SK-N-SH (cell line): ENCODE results near the gene TUBA8. TPM values are rescaled to one million over a fixed set of nuclear protein-coding genes. Genes with fewer than 3 reads are reported as not detected.

Experiments
- CTCF ChIA-PET: fragments of 300-600, 350-600 bp; formaldehyde crosslinking; extraction: SDS; loops from one replicate; lab custom pipeline; 2021; lab: Yijun Ruan, JAX
- POLR2A ChIA-PET: fragments of 350-600 bp; sonication (Branson Sonifier 250); formaldehyde crosslinking; extraction: SDS; loops from one replicate; lab custom pipeline; 2020; ENCODE audit warnings: antibody characterized with exemption, inconsistent platforms; lab: Yijun Ruan, JAX
- DNase-seq: peaks from one replicate; pipeline ENCODE4 v3.0.0; 2012
- H2AFZ ChIP-seq: fragments of 200-600 bp; sonication (generic); 2 replicates; pipeline ENCODE4 v1.8.1; 2016; ENCODE audit warnings: antibody characterized with exemption, mild to moderate bottlenecking, low read depth
- H3F3A ChIP-seq: fragments of 200-600 bp; sonication (generic); replicated peaks from 2 replicates; pipeline ENCODE3; 2016; ENCODE audit warnings: antibody characterized with exemption, mild to moderate bottlenecking; ENCODE audit not compliant: insufficient read depth
- H3K27ac ChIP-seq, 2 experiments: fragments of 200-500 bp in 1 of 2; fragments of 200-600 bp in 1 of 2; sonication (Bioruptor generic) in 1 of 2; sonication (generic), shearing (Covaris generic) in 1 of 2; 2 replicates each; pipeline versions ENCODE4 v1.5.1 to v1.6.1; 2014 to 2016; ENCODE audit warnings: low read depth in 2 of 2, inconsistent platforms in 1 of 2, low read length in 1 of 2, mild to moderate bottlenecking in 1 of 2, mixed read lengths in 1 of 2
- H3K27me3 ChIP-seq: fragments of 200-600 bp; sonication (generic), shearing (Covaris generic); 2 replicates; pipeline ENCODE4 v1.6.1; 2016; ENCODE audit warnings: mixed run types; ENCODE audit not compliant: insufficient read depth
- H3K36me3 ChIP-seq, 2 experiments: fragments of 200-500 bp in 1 of 2; fragments of 200-600 bp in 1 of 2; sonication (Bioruptor generic) in 1 of 2; sonication (generic) in 1 of 2; replicated peaks in 1 of 2; 2 replicates each; pipeline versions ENCODE3 to v1.5.1; 2014 to 2016; ENCODE audit warnings: low read length in 1 of 2, mild to moderate bottlenecking in 1 of 2; ENCODE audit not compliant: insufficient read depth in 2 of 2, control insufficient read depth in 1 of 2
- H3K4me1 ChIP-seq, 2 experiments: fragments of 200-500 bp in 1 of 2; fragments of 200-600 bp in 1 of 2; sonication (Bioruptor generic) in 1 of 2; sonication (generic), shearing (Covaris generic) in 1 of 2; 2 replicates each; pipeline versions ENCODE4 v1.5.1 to v1.6.1; 2014 to 2016; ENCODE audit warnings: low read depth in 1 of 2, low read length in 1 of 2, mixed run types in 1 of 2; ENCODE audit not compliant: insufficient read depth in 2 of 2, control insufficient read depth in 1 of 2
- H3K4me2 ChIP-seq: fragments of 200-600 bp; sonication (generic), shearing (Covaris generic); 2 replicates; pipeline ENCODE4 v1.6.1; 2017; ENCODE audit warnings: mixed run types
- H3K4me3 ChIP-seq, 2 experiments: fragments of 200-500 bp in 1 of 2; fragments of 200-600 bp in 1 of 2; sonication (Bioruptor generic) in 1 of 2; sonication (generic), shearing (Covaris generic) in 1 of 2; 2 replicates each; pipeline versions ENCODE4 v1.5.1 to v1.8.1; 2014 to 2016; ENCODE audit warnings: low read depth in 2 of 2, inconsistent platforms in 1 of 2, low read length in 1 of 2, mild to moderate bottlenecking in 1 of 2, mixed read lengths in 1 of 2, moderate library complexity in 1 of 2
- H3K79me2 ChIP-seq: fragments of 200-600 bp; sonication (generic); 2 replicates; pipeline ENCODE4 v1.8.1; 2017; ENCODE audit warnings: mild to moderate bottlenecking; ENCODE audit not compliant: insufficient read depth
- H3K9ac ChIP-seq: fragments of 200-600 bp; sonication (generic); 2 replicates; pipeline ENCODE4 v1.6.1; 2017; ENCODE audit warnings: mixed run types
- H3K9me2 ChIP-seq: fragments of 200-600 bp; sonication (generic); 2 replicates; pipeline ENCODE4 v1.6.1; 2017; ENCODE audit warnings: mixed run types
- H3K9me3 ChIP-seq: fragments of 200-600 bp; sonication (generic); 2 replicates; pipeline ENCODE4 v1.6.1; 2017; ENCODE audit warnings: mixed run types, mild to moderate bottlenecking, moderate library complexity
- H4K20me1 ChIP-seq: fragments of 200-600 bp; sonication (generic); 2 replicates; pipeline ENCODE4 v1.6.1; 2017; ENCODE audit warnings: mild to moderate bottlenecking, mixed run types; ENCODE audit not compliant: insufficient read depth
- FOXM1 ChIP-seq: IDR thresholded peaks from 2 replicates; pipeline ENCODE4 v1.4.0; 2012; ENCODE audit warnings: low read depth, mild to moderate bottlenecking
- JUND ChIP-seq: IDR thresholded peaks from 2 replicates; pipeline ENCODE4 v1.4.0; 2012
- MEF2A ChIP-seq: IDR thresholded peaks from 2 replicates; pipeline ENCODE4 v1.4.0; 2012; ENCODE audit warnings: low read depth, borderline replicate concordance
- MXI1 ChIP-seq: IDR thresholded peaks from 2 replicates; pipeline ENCODE4 v1.6.1; 2012; ENCODE audit warnings: mild to moderate bottlenecking, low read depth, low read length, improper control_type of control experiment
- NFIC ChIP-seq: IDR thresholded peaks from 2 replicates; pipeline ENCODE4 v1.4.0; 2012; ENCODE audit warnings: borderline replicate concordance
- NRF1 ChIP-seq: IDR thresholded peaks from 2 replicates; pipeline ENCODE4 v1.6.1; 2012; ENCODE audit warnings: low read depth, mild to moderate bottlenecking, low read length
- POLR2AphosphoS5 ChIP-seq: IDR thresholded peaks from 2 replicates; pipeline ENCODE4 v1.6.1; 2012; ENCODE audit warnings: low read depth, low read length
- RAD21 ChIP-seq: IDR thresholded peaks from 2 replicates; pipeline ENCODE4 v1.6.1; 2012; ENCODE audit warnings: mild to moderate bottlenecking, low read length
- TEAD4 ChIP-seq: IDR thresholded peaks from 2 replicates; pipeline ENCODE4 v1.4.0; 2012; ENCODE audit warnings: mild to moderate bottlenecking, borderline replicate concordance; ENCODE audit not compliant: insufficient read depth
- YY1 ChIP-seq: IDR thresholded peaks from 2 replicates; pipeline ENCODE4 v1.4.0; 2012; ENCODE audit warnings: low read depth, mild to moderate bottlenecking
- ZBTB33 ChIP-seq: IDR thresholded peaks from 2 replicates; pipeline ENCODE4 v1.4.0; 2012; ENCODE audit warnings: low read depth, borderline replicate concordance
- WGBS: methylation state at CpG from one replicate; pipeline ENCODE4 v1.1.6; 2017; ENCODE audit warnings: low lambda C conversion rate; 5-methylcytosine and 5-hydroxymethylcytosine counted together
- polyA plus RNA-seq, 3 experiments: library from polyadenylated mRNA; depleted of rRNA; stranded (reverse); fragments of >200 nt; gene quantifications; 2 replicates each; pipeline ENCODE4 v1.2.3, GENCODE V29; 2012
- TF ChIP-seq, protein P1 (sequence below): fragments of 150-350 bp; IDR thresholded peaks from 2 replicates; pipeline ENCODE4 v1.6.1; 2017; ENCODE audit warnings: antibody characterized with exemption, low read length, low read depth, borderline replicate concordance
- TF ChIP-seq, protein P2 (sequence below): IDR thresholded peaks from 2 replicates; pipeline ENCODE4 v1.6.1; 2012; ENCODE audit warnings: mild to moderate bottlenecking, low read depth, low read length, moderate library complexity
- TF ChIP-seq, protein P3 (sequence below): IDR thresholded peaks from 2 replicates; pipeline ENCODE4 v1.4.0; 2012; ENCODE audit warnings: low read depth, borderline replicate concordance

TUBA8 gene
- polyA plus RNA-seq, 1 of the 3 experiments (the other 2 are of a cell fraction) = 1.7 TPM

DNA sequence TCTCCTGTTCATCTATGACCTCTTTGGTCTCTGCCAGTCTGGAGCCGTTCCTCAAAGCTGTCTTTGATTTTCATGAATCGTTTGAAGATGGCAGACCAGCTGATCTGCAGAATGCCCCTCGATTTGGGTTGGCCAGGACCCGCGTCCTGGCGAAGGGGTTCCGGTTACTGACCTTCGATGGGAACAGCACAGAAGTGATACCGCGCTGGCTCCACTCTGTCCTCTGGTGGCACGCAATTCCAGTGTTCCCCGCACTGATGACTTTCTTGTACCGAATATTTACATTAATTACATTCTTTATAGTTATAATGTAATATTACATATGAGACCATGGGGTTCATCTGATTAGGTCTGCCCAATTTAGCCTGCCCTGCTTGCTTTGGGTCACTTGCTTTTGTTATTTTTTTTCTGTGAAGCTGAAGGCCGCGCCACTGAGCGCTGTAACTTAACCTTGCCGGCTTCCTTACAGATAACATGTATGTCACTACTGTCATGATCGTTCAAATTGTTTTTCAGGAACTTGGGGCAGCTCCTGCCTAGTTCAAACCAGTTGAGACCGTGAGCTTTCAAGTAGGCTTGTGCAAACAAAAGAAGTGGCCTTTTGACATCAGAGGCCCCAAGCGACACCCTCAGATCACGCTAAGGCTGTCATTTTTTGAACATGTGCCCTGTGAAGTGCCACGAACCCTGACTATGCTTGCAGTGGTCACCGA lies 35.2 kb downstream of the TUBA8 start:
- Histone ChIP-seq H2AFZ (no peak overlapping the region), H3K9ac (no peak overlapping the region), H3K27me3 (no peaks in the 10 kb centered on the region), H3K9me3 (no peaks in the 10 kb centered on the region), H4K20me1 (no peaks in the 10 kb centered on the region), H3K27ac (no peak overlapping the region), H3K36me3 (no peaks in the 10 kb centered on the region), H3K4me2 (no peak overlapping the region), H3K4me3 (no peak overlapping the region), H3F3A (no peaks in the 10 kb centered on the region), H3K9me2 (no peaks in the 10 kb centered on the region), H3K4me1 (no peaks in the 10 kb centered on the region)
- POLR2A ChIA-PET = no interaction called here
- WGBS = 85% methylated on average over 23 of the region's 23 CpGs
- DNase-seq = no peak
- TF ChIP-seq, protein P1, sequence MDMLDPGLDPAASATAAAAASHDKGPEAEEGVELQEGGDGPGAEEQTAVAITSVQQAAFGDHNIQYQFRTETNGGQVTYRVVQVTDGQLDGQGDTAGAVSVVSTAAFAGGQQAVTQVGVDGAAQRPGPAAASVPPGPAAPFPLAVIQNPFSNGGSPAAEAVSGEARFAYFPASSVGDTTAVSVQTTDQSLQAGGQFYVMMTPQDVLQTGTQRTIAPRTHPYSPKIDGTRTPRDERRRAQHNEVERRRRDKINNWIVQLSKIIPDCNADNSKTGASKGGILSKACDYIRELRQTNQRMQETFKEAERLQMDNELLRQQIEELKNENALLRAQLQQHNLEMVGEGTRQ = no peak
- TF ChIP-seq NRF1 = no peak
- TF ChIP-seq FOXM1 = no peak
- TF ChIP-seq NFIC = no peak
- no peak for TF ChIP-seq YY1
- TF ChIP-seq, protein P2, sequence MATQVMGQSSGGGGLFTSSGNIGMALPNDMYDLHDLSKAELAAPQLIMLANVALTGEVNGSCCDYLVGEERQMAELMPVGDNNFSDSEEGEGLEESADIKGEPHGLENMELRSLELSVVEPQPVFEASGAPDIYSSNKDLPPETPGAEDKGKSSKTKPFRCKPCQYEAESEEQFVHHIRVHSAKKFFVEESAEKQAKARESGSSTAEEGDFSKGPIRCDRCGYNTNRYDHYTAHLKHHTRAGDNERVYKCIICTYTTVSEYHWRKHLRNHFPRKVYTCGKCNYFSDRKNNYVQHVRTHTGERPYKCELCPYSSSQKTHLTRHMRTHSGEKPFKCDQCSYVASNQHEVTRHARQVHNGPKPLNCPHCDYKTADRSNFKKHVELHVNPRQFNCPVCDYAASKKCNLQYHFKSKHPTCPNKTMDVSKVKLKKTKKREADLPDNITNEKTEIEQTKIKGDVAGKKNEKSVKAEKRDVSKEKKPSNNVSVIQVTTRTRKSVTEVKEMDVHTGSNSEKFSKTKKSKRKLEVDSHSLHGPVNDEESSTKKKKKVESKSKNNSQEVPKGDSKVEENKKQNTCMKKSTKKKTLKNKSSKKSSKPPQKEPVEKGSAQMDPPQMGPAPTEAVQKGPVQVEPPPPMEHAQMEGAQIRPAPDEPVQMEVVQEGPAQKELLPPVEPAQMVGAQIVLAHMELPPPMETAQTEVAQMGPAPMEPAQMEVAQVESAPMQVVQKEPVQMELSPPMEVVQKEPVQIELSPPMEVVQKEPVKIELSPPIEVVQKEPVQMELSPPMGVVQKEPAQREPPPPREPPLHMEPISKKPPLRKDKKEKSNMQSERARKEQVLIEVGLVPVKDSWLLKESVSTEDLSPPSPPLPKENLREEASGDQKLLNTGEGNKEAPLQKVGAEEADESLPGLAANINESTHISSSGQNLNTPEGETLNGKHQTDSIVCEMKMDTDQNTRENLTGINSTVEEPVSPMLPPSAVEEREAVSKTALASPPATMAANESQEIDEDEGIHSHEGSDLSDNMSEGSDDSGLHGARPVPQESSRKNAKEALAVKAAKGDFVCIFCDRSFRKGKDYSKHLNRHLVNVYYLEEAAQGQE = no peak
- no peak for TF ChIP-seq POLR2AphosphoS5
- no peak for TF ChIP-seq TEAD4
- no peak for TF ChIP-seq JUND
- TF ChIP-seq, protein P3, sequence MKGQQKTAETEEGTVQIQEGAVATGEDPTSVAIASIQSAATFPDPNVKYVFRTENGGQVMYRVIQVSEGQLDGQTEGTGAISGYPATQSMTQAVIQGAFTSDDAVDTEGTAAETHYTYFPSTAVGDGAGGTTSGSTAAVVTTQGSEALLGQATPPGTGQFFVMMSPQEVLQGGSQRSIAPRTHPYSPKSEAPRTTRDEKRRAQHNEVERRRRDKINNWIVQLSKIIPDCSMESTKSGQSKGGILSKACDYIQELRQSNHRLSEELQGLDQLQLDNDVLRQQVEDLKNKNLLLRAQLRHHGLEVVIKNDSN = no peak
- TF ChIP-seq, all 33 proteins: peak for 0
- H3K79me2 ChIP-seq = no peaks in the 10 kb centered on the region
- CTCF ChIA-PET = interaction anchor here (1.0 to 1.9 kb wide), 2 partner anchors 11 to 12 kb away, joined by 3 to 7 read pairs; no protein-coding TSS in a partner anchor

DNA sequence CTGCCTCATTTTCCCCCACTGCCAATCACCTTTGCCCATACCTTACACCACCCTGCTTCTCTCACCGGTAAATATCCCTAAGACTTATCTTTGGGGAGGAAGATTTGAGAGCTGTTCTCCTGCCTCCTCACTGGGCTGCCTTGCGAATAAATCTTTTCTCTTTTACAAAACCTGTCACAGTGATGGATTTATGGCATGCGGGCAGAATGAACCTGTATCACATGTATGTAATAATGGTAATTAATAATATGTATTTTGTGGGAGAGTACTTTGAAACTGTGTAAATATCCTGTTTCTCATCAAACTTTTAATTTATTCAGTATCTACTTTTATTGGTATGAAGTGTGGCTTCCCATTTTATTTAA lies 35.8 kb downstream of the TUBA8 start:
- ChIA-PET CTCF (interaction anchor here (1.0 to 1.9 kb wide), 2 partner anchors 10 to 12 kb away, joined by 3 to 7 read pairs; no protein-coding TSS in a partner anchor), POLR2A (no interaction called here)
- H3K9me2 ChIP-seq = no peaks in the 10 kb centered on the region
- H3F3A ChIP-seq = no peaks in the 10 kb centered on the region
- H4K20me1 ChIP-seq = no peaks in the 10 kb centered on the region
- no peak overlapping the region for H3K9ac ChIP-seq
- no peaks in the 10 kb centered on the region for H3K4me1 ChIP-seq
- H3K4me2 ChIP-seq = no peak overlapping the region
- H3K9me3 ChIP-seq = no peaks in the 10 kb centered on the region
- DNase-seq = no peak
- H3K4me3 ChIP-seq = no peak overlapping the region
- no peak for TF ChIP-seq ZBTB33
- no peak for TF ChIP-seq MXI1
- no peak for TF ChIP-seq MEF2A
- TF ChIP-seq, protein P1 = no peak
- TF ChIP-seq FOXM1 = no peak
- no peak for TF ChIP-seq TEAD4
- no peak for TF ChIP-seq RAD21
- no peaks in the 10 kb centered on the region for H3K79me2 ChIP-seq
- H3K36me3 ChIP-seq = no peaks in the 10 kb centered on the region
- no peaks in the 10 kb centered on the region for H3K27me3 ChIP-seq
- WGBS = 100% methylated on average over 3 of the region's 3 CpGs
- H3K27ac ChIP-seq = no peak overlapping the region
- H2AFZ ChIP-seq = no peak overlapping the region
